Adrenal gland (tissue), 5 donors: ENCODE measurements around the gene RASL10B.

Source experiments
- CTCF ChIP-seq, 6 experiments: fragments of 450-650 bp in 4 of 6; fragments of 200-600 bp in 2 of 6; sonication (generic) in 1 of 6; IDR thresholded peaks; 1 replicate in 5 of 6; 2 replicates in 1 of 6; pipeline versions ENCODE4 v1.5.1 to v1.8.0; 2016 to 2021; ENCODE audit warnings: antibody characterized with exemption in 6 of 6, mild to moderate bottlenecking in 2 of 6, moderate library complexity in 1 of 6
- POLR2A ChIP-seq, 2 donors: fragments of 450-650 bp; IDR thresholded peaks; one replicate each; pipeline ENCODE4 v1.6.1; 2017; ENCODE audit warnings: antibody characterized with exemption in 2 of 2, mild to moderate bottlenecking in 2 of 2, moderate library complexity in 1 of 2
- donor health status: DM: no; HTN: no; CAD: no.

GRCh38 chr17:35763767-35764122 lies 32.3 kb downstream of the RASL10B start:
- TF ChIP-seq POLR2A (IDR thresholded peaks at IDR 0.05) (no peak), CTCF (IDR thresholded peaks at IDR 0.05) (no peak)
